HG03175 (cell line): ENCODE measurements around the gene ZNF638.

Experiments
- ATAC-seq: cut with Tn5 transposase; IDR thresholded peaks from one replicate; pipeline ENCODE4 v1.9.1; 2021; ENCODE audit warnings: mild to moderate bottlenecking, moderate library complexity; ENCODE audit not compliant: unreplicated experiment

The ZNF638 gene

GRCh38 chr2:71336384-71336783, 4.8 kb downstream of the ZNF638 start:
- ATAC-seq, result no peak

- no peak for ATAC-seq
Observed at GRCh38 chr2:71336802-71337201, 5.2 kb downstream of the ZNF638 start.

- ATAC-seq, result no peak
Observed at GRCh38 chr2:71337776-71338175, 6.2 kb downstream of the ZNF638 start.

- ATAC-seq, result no peak
Observed at GRCh38 chr2:71339685-71340084, 8.1 kb downstream of the ZNF638 start.

- ATAC-seq, result no peak
Observed at GRCh38 chr2:71340176-71340575, 8.6 kb downstream of the ZNF638 start.

GRCh38 chr2:71341645-71342044, 10.1 kb downstream of the ZNF638 start:
- no peak for ATAC-seq

DNA sequence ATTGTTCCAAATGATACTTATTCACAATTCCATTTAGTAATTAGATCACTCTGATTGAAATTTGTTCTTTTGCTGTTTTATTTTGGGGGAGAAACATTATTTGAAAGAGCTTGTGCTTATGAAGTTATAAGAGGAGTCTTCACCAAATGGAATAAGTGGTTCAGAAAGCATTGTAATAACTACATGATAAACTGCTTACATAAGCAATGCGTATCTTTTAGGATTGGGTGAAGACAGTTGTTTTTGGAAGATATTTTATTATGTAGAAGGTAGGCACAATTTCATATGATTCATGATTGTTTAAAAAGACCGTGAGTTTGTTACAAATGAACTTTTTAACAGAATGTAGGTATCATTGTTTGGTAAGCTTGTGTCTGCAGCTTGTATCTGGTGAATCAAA, 14.5 kb downstream of the ZNF638 start:
- no peak for ATAC-seq

- ATAC-seq, result no peak
Observed at GRCh38 chr2:71347517-71347916, 15.9 kb downstream of the ZNF638 start.

DNA sequence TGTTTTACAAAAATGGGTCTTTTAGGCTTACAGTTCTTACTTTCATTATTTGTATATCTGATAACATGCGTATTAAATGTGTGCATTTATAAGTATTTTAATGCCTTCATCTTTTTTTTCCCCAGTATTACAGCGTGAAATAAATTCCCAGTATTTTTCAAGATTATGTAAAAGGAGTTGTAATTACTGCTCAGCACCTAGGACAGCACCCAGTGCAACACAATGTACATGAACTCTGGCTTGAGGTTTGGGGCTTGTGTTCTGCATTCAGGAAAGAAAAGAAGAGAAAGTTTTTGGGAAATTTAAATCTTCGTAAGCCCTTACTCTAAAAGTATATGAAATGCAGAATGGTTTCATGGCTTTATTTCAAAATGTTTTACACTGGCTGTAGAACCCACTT, 16.7 kb downstream of the ZNF638 start:
- ATAC-seq, result no peak

DNA sequence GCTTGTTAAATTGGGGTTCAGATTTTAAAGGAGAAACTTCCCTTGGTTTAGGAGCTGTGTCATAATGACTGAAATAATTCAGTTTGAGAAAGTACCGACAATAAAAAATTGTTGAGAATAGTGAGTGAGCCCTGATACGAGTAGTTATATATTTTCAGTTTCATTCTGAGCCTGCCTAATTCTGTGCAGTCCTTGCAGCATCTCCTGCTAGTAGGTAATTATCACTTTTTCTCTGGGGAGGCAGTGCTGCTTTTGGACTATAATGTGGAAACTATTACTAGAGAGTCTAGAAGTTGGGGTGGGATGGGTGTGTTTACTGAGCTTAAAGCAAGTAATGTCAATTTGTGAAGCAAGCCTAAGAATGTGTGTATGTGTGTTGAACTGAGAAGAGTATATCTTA, 21.7 kb downstream of the ZNF638 start:
- ATAC-seq, result peak; percentile 71

DNA sequence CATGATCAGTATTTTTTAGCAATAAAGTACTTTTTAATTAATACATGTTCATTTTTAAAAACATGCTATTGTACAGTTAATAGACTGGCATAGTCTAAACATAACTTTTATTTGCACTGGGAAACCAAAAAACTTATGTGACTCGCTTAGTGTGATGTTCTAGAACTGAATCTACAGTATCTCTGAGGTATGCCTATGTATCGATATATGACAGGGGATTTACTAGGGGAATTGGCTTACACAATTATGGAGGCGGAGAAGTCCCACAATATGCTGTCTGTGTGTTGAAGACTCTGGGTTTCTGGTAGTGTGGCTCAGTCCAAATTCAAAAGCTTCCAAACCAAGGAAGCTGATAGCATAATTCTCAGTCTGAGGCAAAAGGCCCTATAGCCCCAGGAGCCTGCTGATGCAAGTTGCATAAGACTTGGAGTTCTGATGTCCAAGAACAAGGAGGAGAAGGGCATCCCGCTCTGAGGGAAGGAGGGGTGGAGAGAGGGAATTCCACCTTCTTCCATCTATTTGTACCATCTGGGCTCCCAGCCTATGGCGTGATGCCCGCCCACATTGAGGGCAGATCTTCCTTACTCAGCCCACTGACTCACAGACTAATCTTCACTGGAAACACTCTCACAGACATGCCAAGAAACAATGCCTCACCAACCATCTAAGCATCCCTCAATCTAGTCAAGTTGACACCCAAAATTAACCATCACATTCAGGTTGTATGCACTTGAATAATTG, 27.5 kb downstream of the ZNF638 start:
- ATAC-seq, result no peak

GRCh38 chr2:71360434-71360975, 28.9 kb downstream of the ZNF638 start:
- ATAC-seq, result no peak

DNA sequence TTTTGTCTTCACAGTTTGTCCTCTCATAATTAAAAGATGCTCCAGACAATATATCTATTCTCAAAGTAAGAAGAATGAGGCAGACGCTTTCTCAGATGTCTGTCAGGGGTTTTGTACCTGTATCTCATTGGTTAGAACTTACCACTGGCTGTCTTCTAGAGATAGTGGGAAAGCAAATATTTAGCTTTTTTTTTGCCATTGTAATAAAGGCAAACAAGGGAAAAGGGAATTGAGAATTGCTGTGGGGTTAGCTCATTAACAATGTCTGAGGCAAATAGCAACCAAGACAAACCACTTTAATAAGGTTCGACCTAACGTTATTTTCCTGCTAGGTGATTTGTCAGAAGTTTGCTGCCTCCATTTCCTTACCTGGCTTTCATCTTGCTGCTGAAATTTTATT, 30.0 kb downstream of the ZNF638 start:
- ATAC-seq, result no peak

- no peak for ATAC-seq
Observed at GRCh38 chr2:71362447-71362846, 30.9 kb downstream of the ZNF638 start.

GRCh38 chr2:71370015-71370414, 38.4 kb downstream of the ZNF638 start:
- no peak for ATAC-seq

DNA sequence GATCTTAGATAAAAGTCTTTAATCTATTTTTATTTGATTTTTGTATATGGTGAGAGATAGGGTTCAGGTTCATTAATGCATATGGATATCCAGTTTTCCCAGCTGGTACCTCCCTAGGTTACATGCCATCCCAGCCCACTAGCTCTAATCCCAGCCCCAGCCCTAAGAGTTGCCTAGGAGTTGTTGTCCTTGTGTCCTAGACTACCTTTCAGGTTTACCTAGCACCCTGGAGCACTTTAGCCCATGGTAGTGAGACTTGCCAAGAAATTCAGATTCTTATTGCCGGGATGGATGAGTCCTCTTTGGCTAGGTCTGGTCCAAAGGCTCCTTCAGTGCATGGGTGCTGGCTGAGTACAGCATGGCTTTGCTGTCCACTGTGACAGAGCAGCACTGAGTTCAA, 40.5 kb downstream of the ZNF638 start:
- no peak for ATAC-seq

- ATAC-seq, result no peak
Observed at GRCh38 chr2:71379086-71379485, 47.5 kb downstream of the ZNF638 start.

GRCh38 chr2:71380665-71381064, 49.1 kb downstream of the ZNF638 start:
- ATAC-seq, result no peak

GRCh38 chr2:71385012-71385411, 53.4 kb downstream of the ZNF638 start:
- no peak for ATAC-seq

DNA sequence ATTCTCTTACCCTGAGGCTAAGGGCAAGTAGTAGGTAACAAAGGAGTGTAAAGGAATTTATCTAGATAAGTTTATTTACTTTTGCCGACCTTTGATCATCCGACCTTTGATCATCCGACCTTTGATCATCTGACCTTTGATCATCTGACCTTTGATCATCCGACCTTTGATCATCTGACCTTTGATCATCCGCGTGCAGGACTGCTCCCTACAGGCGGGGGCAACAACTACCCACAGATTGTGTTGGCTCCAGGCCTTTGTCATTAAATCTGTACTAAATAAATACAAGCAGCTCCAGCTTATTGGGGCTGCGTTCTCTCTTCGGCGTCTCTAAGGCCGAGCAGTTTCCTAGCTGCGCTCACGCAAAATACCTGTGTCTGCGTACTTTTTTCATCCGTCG, 56.6 kb downstream of the ZNF638 start:
- no peak for ATAC-seq

GRCh38 chr2:71389384-71390072, 57.9 kb downstream of the ZNF638 start:
- no peak for ATAC-seq

GRCh38 chr2:71393216-71393615, 61.6 kb downstream of the ZNF638 start:
- no peak for ATAC-seq
